Fibroblast of lung (primary cell): Measurements from ENCODE around the gene ACOT7. TPM values are rescaled to one million over a fixed set of nuclear protein-coding genes. Genes with fewer than 3 reads are reported as not detected.

Experiments
- DNase-seq, 2 donors: peaks; one replicate each; pipeline versions ENCODE4 v3.0.0 to v3.0.0-alpha.2; 2010; ENCODE audit warnings: low read depth in 2 of 2
- H2AFZ ChIP-seq: 2 replicates; pipeline ENCODE4 v1.5.1; 2012; ENCODE audit warnings: low read length, control low read depth, inconsistent platforms
- H3K27ac ChIP-seq: 2 replicates; pipeline ENCODE4 v1.5.1; 2011; ENCODE audit warnings: low read length, control low read depth; ENCODE audit not compliant: insufficient read depth
- H3K27me3 ChIP-seq: 2 replicates; pipeline ENCODE4 v1.5.1; 2011; ENCODE audit warnings: mild to moderate bottlenecking, low read length; ENCODE audit not compliant: control insufficient read depth, insufficient read depth
- H3K36me3 ChIP-seq: 2 replicates; pipeline ENCODE4 v1.5.1; 2011; ENCODE audit warnings: low read length; ENCODE audit not compliant: control insufficient read depth, insufficient read depth
- H3K4me1 ChIP-seq: 2 replicates; pipeline ENCODE4 v1.5.1; 2011; ENCODE audit warnings: low read length; ENCODE audit not compliant: control insufficient read depth, insufficient read depth; ENCODE audit errors: extremely low read depth
- H3K4me2 ChIP-seq: 2 replicates; pipeline ENCODE4 v1.5.1; 2011; ENCODE audit warnings: low read length, control low read depth; ENCODE audit not compliant: insufficient read depth; ENCODE audit errors: extremely low read depth
- H3K4me3 ChIP-seq, 4 experiments: fragments of 200-600 bp in 1 of 4; sonication (generic) in 1 of 4; replicated peaks in 1 of 4; 2 replicates each; pipeline ENCODE4 v1.5.1; 2011 to 2016; ENCODE audit warnings: low read length in 4 of 4, low read depth in 3 of 4, mild to moderate bottlenecking in 3 of 4, control low read depth in 2 of 4, inconsistent platforms in 1 of 4, mixed read lengths in 1 of 4; ENCODE audit not compliant: insufficient read depth in 1 of 4; ENCODE audit errors: control extremely low read depth in 1 of 4
- H3K79me2 ChIP-seq: 2 replicates; pipeline ENCODE4 v1.5.1; 2012; ENCODE audit warnings: mild to moderate bottlenecking, low read length, inconsistent platforms; ENCODE audit not compliant: control insufficient read depth, insufficient read depth
- H3K9ac ChIP-seq: 2 replicates; pipeline ENCODE4 v1.5.1; 2011; ENCODE audit warnings: mild to moderate bottlenecking, low read length, control low read depth; ENCODE audit not compliant: insufficient read depth
- H3K9me3 ChIP-seq: 2 replicates; pipeline ENCODE4 v1.5.1; 2012; ENCODE audit warnings: low read depth, low read length; ENCODE audit not compliant: control insufficient read depth, insufficient read depth
- H4K20me1 ChIP-seq: 2 replicates; pipeline ENCODE4 v1.5.1; 2011; ENCODE audit warnings: low read length; ENCODE audit not compliant: control insufficient read depth, insufficient read depth; ENCODE audit errors: extremely low read depth
- EZH2 ChIP-seq: IDR thresholded peaks from 2 replicates; pipeline ENCODE4 v1.5.1; 2012; ENCODE audit warnings: low read length, control low read depth, mild to moderate bottlenecking; ENCODE audit errors: missing control alignments
- polyA minus RNA-seq: library from RNA; depleted of rRNA, polyadenylated mRNA; stranded (reverse); fragments of >200 nt; gene quantifications from 2 replicates; pipeline ENCODE4 v1.2.3, GENCODE V29; 2011; ENCODE audit warnings: low replicate concordance
- polyA plus RNA-seq, 2 donors: library from polyadenylated mRNA; depleted of rRNA in 1 of 2; stranded (reverse) in 1 of 2; unstranded in 1 of 2; fragments of >200 nt; gene quantifications; 2 replicates each; pipeline ENCODE4 v1.2.1, GENCODE V29; 2011 to 2012; ENCODE audit warnings: missing spikeins in 1 of 2
- total RNA-seq: library from RNA; depleted of rRNA; stranded (reverse); fragments of >200 nt; gene quantifications from 2 replicates; pipeline ENCODE4 v1.2.1, GENCODE V29; 2014
- TF ChIP-seq, protein P1 (sequence below), 2 donors: IDR thresholded peaks in 1 of 2; conservative IDR thresholded peaks in 1 of 2; 1 replicate in 1 of 2; 2 replicates in 1 of 2; pipeline ENCODE4 v1.5.1; 2011 to 2012; ENCODE audit warnings: low read length in 2 of 2, control low read depth in 1 of 2, inconsistent platforms in 1 of 2, low read depth in 1 of 2, mild to moderate bottlenecking in 1 of 2

The ACOT7 gene, protein sequence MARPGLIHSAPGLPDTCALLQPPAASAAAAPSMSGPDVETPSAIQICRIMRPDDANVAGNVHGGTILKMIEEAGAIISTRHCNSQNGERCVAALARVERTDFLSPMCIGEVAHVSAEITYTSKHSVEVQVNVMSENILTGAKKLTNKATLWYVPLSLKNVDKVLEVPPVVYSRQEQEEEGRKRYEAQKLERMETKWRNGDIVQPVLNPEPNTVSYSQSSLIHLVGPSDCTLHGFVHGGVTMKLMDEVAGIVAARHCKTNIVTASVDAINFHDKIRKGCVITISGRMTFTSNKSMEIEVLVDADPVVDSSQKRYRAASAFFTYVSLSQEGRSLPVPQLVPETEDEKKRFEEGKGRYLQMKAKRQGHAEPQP
- 22.3 and 58.0 TPM in 2 replicates for total RNA-seq
- 50.7 and 141 TPM in 2 replicates for polyA plus RNA-seq
- 52.2 and 154 TPM in 2 replicates for polyA plus RNA-seq (2012)
- polyA minus RNA-seq, result 41.2 and 134 TPM in 2 replicates

DNA sequence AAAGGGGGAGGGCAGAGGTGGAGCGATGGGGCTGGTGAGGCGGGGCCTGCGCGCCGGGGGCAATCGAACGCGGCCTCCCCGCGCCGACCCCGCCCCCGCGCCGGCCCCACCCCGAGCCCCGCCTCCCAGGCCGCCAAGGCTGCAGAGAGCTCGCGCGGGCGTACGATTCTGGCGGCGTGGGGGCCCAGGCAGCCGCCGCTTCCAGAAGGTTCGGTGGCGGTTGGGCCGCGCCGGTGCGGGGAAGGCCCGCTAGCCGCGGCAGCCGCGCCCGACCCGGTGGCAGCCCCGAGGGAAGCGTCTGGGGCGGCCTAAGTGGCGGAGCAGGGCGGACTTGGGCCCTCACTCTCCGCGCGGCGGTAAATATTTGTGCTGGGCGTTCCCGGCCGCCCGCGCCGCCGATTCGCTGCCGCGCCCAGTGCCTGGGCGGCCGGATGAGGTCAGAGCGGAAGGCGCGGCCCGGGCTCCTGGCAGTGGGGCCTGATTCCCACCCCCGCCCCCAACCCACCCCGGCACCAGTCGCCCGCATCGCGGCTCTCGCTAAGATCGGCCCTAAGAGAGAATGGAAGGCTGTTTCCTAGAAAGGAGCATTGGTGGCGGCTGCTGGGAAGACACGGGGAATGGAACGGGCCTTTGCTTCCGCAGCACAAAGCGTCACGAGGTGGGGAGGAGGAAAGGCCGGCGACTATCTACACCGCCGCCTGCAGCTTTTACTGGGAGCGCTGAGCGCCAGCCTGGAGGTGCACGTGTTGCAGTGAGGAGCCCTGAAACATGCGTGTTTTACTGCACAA lies at the start of gene ACOT7:
Gene ACOT7 (minus strand): TSS at position 368 of the 788 bp plus-strand sequence. CDS start 368 bp downstream, outside the sequence.
- DNase-seq, result peak; percentile 82 to 86
- Histone ChIP-seq H3K4me1 (peaks cover 7% of the 10 kb centered on the region), H3K9me3 (no peaks in the 10 kb centered on the region), H3K27me3 (no peaks in the 10 kb centered on the region), H3K9ac (peak within 1 kb of the TSS; percentile 94), H3K79me2 (peaks cover 12% of the 10 kb centered on the region), H3K27ac (peak within 1 kb of the TSS; percentile 88), H3K36me3 (no peaks in the 10 kb centered on the region), H3K4me2 (peak within 1 kb of the TSS; percentile 96), H2AFZ (peak within 1 kb of the TSS; percentile 64), H3K4me3 (peak within 1 kb of the TSS; percentile 59 to 65 (median 62)), H4K20me1 (no peaks in the 10 kb centered on the region)
- TF ChIP-seq, protein P1, sequence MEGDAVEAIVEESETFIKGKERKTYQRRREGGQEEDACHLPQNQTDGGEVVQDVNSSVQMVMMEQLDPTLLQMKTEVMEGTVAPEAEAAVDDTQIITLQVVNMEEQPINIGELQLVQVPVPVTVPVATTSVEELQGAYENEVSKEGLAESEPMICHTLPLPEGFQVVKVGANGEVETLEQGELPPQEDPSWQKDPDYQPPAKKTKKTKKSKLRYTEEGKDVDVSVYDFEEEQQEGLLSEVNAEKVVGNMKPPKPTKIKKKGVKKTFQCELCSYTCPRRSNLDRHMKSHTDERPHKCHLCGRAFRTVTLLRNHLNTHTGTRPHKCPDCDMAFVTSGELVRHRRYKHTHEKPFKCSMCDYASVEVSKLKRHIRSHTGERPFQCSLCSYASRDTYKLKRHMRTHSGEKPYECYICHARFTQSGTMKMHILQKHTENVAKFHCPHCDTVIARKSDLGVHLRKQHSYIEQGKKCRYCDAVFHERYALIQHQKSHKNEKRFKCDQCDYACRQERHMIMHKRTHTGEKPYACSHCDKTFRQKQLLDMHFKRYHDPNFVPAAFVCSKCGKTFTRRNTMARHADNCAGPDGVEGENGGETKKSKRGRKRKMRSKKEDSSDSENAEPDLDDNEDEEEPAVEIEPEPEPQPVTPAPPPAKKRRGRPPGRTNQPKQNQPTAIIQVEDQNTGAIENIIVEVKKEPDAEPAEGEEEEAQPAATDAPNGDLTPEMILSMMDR (conservative IDR thresholded peaks at IDR 0.05 in 1 of 2, IDR thresholded peaks at IDR 0.05 in 1 of 2; ENCODE audit: low read depth in 1 of 2, low read length in 2 of 2), result peak; percentile 22 to 33
- TF ChIP-seq EZH2, result no peak

DNA sequence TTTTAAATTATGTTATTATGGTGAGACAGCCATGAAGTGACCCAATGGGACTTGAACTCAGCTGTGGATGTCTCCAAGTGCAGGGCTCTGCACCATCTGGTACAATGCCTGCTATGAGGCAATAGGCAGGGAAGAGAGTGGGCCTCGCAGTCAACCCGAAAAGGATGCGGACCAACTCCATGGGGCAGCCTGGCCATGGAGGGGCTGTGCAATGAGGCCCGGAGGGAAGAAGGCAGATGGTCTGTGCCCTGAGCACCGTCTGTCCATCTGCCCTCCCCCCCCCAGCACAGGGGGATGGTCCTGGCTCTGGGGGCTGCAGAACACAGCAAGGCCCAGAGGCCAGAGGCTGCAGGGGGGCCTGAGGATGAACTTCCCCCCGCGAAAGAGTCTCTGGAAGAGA lies 48.0 kb upstream of the ACOT7 start:
- no peak for DNase-seq
- no peak overlapping the region for H3K27ac ChIP-seq
- H3K4me1 ChIP-seq, result no peaks in the 10 kb centered on the region
- no peaks in the 10 kb centered on the region for H3K79me2 ChIP-seq
- H3K9ac ChIP-seq, result no peak overlapping the region
- no peaks in the 10 kb centered on the region for H3K36me3 ChIP-seq
- H3K27me3 ChIP-seq, result peaks cover 4% of the 10 kb centered on the region
- no peaks in the 10 kb centered on the region for H3K9me3 ChIP-seq
- TF ChIP-seq EZH2, result no peak
- TF ChIP-seq, protein P1 (conservative IDR thresholded peaks at IDR 0.05 in 1 of 2, IDR thresholded peaks at IDR 0.05 in 1 of 2; ENCODE audit: low read depth in 1 of 2, low read length in 2 of 2), result no peak
- H4K20me1 ChIP-seq, result no peaks in the 10 kb centered on the region
- no peak overlapping the region for H2AFZ ChIP-seq
- H3K4me2 ChIP-seq, result no peak overlapping the region
- no peak overlapping the region for H3K4me3 ChIP-seq
